GM19467 (cell line): ENCODE measurements around the gene LRCOL1.

Experiments used
- ATAC-seq: cut with Tn5 transposase; IDR thresholded peaks from one replicate; pipeline ENCODE4 v1.9.1; 2021; ENCODE audit warnings: mild to moderate bottlenecking, moderate library complexity; ENCODE audit not compliant: unreplicated experiment

The LRCOL1 gene

GRCh38 chr12:132569856-132570480 is 40.4 kb downstream of the LRCOL1 start:
- no peak for ATAC-seq

GRCh38 chr12:132568826-132569480 is 41.4 kb downstream of the LRCOL1 start:
- no peak for ATAC-seq

DNA sequence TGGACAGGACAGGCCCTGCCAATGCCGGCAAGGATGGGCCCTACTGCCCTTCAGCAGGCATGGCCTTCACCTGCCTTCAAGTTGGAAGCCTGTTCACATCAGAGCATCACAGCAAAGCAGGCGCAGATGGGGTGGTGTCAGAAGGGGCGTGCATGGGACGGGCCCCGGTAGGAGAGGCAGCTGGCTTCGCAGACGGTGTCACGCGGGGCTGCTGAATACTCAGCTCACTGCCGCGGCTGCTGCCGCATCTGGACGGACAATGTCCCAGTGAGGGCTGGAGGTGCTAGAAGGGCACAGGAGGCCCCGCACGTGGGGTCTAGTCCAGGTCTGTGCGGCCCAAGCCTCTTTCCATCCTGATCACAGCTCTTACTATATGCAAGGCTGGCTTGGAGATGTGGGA is 42.1 kb downstream of the LRCOL1 start:
- no peak for ATAC-seq

- ATAC-seq = no peak
Measured at GRCh38 chr12:132566516-132567131, 43.8 kb downstream of the LRCOL1 start.

- ATAC-seq = no peak
Measured at GRCh38 chr12:132565365-132565764, 45.0 kb downstream of the LRCOL1 start.

GRCh38 chr12:132563911-132564310 is 46.5 kb downstream of the LRCOL1 start:
- no peak for ATAC-seq

DNA sequence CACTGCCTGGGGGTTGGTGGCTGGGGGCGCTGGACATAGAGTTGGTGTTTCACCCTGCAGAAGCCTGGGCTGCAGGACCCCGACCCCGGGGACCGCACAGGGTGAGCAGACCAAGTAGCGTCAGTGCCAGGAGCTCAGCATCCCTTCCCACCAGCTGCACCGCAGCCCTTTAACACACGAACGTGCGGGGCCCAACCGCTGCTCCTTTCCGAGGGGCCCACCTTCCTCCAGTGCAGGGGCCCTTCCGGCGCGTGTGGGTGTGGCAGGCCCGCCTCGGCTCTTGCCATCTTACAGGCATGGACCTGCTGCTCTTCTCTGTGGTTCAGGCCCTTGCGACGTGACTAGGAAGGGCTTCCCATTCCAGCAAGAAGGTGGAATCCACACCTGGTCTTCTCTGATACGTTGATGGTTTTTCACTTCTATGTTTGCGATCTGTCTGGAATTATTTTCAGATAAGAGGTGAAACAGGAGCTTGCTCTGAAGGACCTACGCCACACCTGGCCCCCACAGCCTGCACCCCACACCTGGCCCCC is 47.8 kb downstream of the LRCOL1 start:
- ATAC-seq = no peak

- no peak for ATAC-seq
Measured at GRCh38 chr12:132561427-132562156, 48.8 kb downstream of the LRCOL1 start.

DNA sequence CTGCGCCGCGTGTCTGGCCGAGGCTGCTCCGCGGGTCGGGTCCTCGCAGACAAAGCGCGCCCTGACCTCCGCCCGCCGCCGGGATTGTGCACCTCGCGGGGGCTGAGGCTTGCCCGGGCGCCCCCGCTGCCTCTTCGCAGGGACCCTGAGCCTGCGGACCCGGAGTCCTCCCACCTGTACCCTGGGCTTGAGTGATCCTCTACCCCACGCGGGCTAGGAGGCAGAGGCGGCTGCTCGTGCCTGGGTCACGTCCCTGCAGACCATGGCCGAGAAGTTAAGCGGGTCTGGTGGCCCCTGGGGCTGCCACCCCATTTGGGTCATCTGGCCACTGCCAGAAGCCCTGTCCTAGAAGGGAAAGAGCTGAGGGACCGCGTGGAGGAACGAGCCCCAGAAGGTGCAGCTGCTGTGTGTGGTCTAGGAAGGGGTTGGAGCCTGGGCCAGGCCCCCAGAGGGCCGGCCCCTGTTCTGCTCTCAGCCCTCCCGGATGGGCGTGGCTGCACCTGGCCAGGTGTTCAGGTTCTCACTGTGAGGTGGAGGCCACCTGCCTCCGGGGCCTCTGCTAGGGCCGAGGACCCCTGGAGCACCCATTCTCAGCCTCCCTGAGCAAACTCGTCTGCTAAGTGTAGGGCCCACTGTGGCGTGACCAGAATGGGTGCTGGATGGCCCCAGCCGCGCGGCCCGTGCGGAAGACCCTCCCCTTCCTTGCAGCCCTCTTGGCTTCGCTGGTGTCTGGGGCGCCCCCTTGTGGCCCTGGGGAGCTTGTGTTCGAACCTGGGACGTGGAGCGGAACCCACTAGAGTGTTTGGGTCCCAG is 49.6 kb downstream of the LRCOL1 start:
- no peak for ATAC-seq

DNA sequence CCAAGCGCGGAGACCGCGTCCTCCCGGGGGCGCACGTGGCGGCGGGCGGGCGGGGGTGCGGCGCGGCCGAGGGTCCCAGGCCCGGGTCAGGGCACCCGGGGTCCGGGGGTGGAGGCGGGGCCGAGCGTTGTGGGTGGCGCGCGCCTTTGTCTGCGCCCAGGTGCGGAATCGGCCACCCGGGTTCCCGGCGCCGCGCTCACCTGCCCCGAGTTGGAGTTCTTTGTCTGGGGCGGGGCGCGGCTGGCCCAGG is 50.1 kb downstream of the LRCOL1 start:
- no peak for ATAC-seq

GRCh38 chr12:132559652-132560363 is 50.6 kb downstream of the LRCOL1 start:
- no peak for ATAC-seq

DNA sequence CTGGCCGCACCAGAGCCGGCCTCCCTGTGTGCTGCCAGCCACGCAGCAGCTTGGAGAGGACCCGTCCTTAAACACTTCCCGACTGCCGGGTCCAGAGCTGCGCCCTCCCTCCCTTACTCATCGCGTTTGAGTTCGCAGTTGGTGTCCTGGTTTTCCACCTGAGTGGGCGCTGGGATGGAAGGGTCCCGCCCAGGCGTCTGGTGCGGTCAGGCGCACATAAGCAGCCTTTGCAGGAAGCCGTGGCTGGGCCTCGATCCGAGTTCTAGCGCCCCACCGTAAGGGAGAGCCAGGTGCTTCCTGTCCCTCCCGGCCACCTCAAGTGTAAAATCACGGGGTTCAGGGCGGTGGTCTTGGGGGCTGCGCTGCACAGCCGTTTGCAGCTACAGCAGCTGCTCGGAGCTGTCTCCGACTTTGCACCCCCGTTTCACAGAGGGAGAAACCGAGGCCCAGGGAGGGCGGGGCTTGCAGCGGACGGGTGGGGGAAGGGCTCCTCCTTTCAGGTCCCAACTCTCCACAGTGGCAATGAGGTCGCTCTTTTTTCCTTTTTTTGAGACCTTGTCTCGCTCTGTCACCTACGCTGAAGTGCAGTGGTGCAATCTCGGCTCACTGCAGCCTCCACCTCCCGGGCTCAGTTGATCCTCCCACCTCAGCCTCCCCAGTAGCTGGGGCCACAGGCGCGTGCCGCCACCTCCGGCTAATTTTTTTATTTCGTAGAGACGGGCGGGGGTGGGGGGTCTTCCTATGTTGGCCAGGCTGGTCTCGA is 51.3 kb downstream of the LRCOL1 start:
- ATAC-seq = no peak

GRCh38 chr12:132558042-132558856 is 52.1 kb downstream of the LRCOL1 start:
- ATAC-seq = no peak

DNA sequence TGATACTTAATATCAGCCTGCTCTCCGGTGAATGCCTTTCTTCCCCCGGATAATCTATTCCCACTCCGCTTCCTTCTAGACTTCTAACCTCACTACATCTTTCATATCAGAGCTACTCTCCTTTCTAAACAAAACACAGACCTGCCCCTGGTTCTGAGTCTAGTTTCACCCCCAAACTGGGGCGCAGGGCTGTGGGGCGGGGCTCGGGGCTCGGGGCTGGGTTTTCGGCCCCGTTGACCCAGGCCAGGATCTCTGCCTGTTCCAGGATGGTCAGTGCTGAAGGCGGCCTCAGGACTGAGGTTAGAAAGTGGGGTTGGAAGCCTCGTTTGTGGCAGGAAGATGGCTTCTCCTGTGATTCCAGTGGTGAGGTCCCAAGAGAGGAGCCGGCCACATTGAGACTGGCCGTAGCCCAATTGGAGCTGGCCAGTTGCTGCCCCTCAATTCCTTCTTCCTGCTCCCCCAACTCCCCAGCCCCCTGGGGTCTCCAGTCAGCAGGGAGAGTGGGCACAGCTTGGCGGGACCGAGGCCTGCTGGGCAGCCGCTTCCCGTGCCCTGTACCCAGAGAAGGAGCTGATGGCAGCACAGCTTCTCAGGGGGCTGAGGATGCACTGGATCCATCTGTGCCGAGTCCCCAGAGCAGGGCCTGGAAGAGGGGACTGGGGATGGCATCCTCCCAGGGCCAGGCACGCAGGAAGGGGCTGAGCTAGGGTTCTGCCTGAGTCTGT is 52.9 kb downstream of the LRCOL1 start:
- no peak for ATAC-seq

- no peak for ATAC-seq
Measured at GRCh38 chr12:132556801-132557200, 53.6 kb downstream of the LRCOL1 start.

- ATAC-seq = no peak
Measured at GRCh38 chr12:132556216-132556615, 54.2 kb downstream of the LRCOL1 start.

- ATAC-seq = no peak
Measured at GRCh38 chr12:132555686-132556085, 54.7 kb downstream of the LRCOL1 start.
